ENCODE data around the gene ANKRD44.
A peak's percentile ranks its signal among the peaks of the same experiment; 100 is the strongest.
"Not testable (repeated sequence)": the region's sequence is repeated elsewhere in the genome, so short reads cannot be mapped to it uniquely, and the experiment has no call there.

The ANKRD44 gene

GRCh38 chr2:197345846-197346370 lies 35.3 kb upstream of the ANKRD44 start:
- Histone ChIP-seq H3K9me2 (replicated peaks; ENCODE audit: low read depth, low read length) (no peaks in the 10 kb centered on the region), H3K4me3 (ENCODE audit: low read length, poor library complexity, severe bottlenecking) (no peak overlapping the region), H3K79me2 (ENCODE audit: insufficient read depth, low read length) (no peaks in the 10 kb centered on the region), H3K36me3 (ENCODE audit: insufficient read depth, low read length) (no peaks in the 10 kb centered on the region), H3K27me3 (ENCODE audit: insufficient read depth, low read length, poor library complexity, severe bottlenecking) (no peaks in the 10 kb centered on the region), H3K9ac (ENCODE audit: low read depth, low read length, poor library complexity, severe bottlenecking) (no peak overlapping the region), H4K20me1 (ENCODE audit: insufficient read depth, low read length, poor library complexity, severe bottlenecking) (no peaks in the 10 kb centered on the region), H3F3A (ENCODE audit: low read depth) (no peaks in the 10 kb centered on the region), H3K4me2 (ENCODE audit: low read depth, low read length, poor library complexity, severe bottlenecking) (no peak overlapping the region), H2AFZ (ENCODE audit: low read length) (no peak overlapping the region), H3K9me3 (ENCODE audit: insufficient read depth, low read depth, low read length) (no peaks in the 10 kb centered on the region), H3K4me1 (ENCODE audit: insufficient read depth, low read length, poor library complexity, severe bottlenecking) (peaks cover 10% of the 10 kb centered on the region)
- TF ChIP-seq CTCF (conservative IDR thresholded peaks at IDR 0.05; ENCODE audit: low read length), result no peak
- TF ChIP-seq EZH2phosphoT487 (IDR thresholded peaks at IDR 0.05; ENCODE audit: borderline replicate concordance), result no peak

GRCh38 chr2:197343968-197344367 lies 33.4 kb upstream of the ANKRD44 start:
- not testable (repeated sequence) for H3K36me3 ChIP-seq (ENCODE audit: insufficient read depth, low read length); H3K27me3 ChIP-seq (ENCODE audit: insufficient read depth, low read length, poor library complexity, severe bottlenecking); H3K4me3 ChIP-seq (ENCODE audit: low read length, poor library complexity, severe bottlenecking); H3K9ac ChIP-seq (ENCODE audit: low read depth, low read length, poor library complexity, severe bottlenecking); H3K4me2 ChIP-seq (ENCODE audit: low read depth, low read length, poor library complexity, severe bottlenecking); H4K20me1 ChIP-seq (ENCODE audit: insufficient read depth, low read length, poor library complexity, severe bottlenecking); H3K9me2 ChIP-seq (replicated peaks; ENCODE audit: low read depth, low read length); H3F3A ChIP-seq (ENCODE audit: low read depth); H3K79me2 ChIP-seq (ENCODE audit: insufficient read depth, low read length); H3K9me3 ChIP-seq (ENCODE audit: insufficient read depth, low read depth, low read length); H2AFZ ChIP-seq (ENCODE audit: low read length)
- H3K4me1 ChIP-seq (ENCODE audit: insufficient read depth, low read length, poor library complexity, severe bottlenecking), result peaks cover 21% of the 10 kb centered on the region

DNA sequence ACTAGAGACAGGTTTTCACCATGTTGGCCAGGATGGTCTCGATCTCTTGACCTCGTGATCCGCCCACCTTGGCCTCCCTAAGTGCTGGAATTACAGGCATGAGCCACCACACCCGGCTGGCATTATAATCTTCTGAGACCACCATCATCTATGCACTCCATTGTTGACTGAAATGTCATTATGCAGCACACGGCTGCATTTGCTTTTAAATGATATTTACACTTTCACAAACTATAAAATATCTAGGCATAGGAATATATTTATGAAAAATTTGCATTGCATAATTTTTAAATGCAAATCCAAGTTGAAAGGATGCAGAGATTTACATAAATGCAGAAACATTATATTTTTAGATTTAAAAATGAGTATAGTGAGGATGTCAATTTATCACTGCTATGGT lies 30.0 kb upstream of the ANKRD44 start:
- TF ChIP-seq CTCF (conservative IDR thresholded peaks at IDR 0.05; ENCODE audit: low read length) (no peak), EZH2phosphoT487 (IDR thresholded peaks at IDR 0.05; ENCODE audit: borderline replicate concordance) (no peak)
- H3K36me3 ChIP-seq (ENCODE audit: insufficient read depth, low read length), result no peaks in the 10 kb centered on the region
- H4K20me1 ChIP-seq (ENCODE audit: insufficient read depth, low read length, poor library complexity, severe bottlenecking), result no peaks in the 10 kb centered on the region

DNA sequence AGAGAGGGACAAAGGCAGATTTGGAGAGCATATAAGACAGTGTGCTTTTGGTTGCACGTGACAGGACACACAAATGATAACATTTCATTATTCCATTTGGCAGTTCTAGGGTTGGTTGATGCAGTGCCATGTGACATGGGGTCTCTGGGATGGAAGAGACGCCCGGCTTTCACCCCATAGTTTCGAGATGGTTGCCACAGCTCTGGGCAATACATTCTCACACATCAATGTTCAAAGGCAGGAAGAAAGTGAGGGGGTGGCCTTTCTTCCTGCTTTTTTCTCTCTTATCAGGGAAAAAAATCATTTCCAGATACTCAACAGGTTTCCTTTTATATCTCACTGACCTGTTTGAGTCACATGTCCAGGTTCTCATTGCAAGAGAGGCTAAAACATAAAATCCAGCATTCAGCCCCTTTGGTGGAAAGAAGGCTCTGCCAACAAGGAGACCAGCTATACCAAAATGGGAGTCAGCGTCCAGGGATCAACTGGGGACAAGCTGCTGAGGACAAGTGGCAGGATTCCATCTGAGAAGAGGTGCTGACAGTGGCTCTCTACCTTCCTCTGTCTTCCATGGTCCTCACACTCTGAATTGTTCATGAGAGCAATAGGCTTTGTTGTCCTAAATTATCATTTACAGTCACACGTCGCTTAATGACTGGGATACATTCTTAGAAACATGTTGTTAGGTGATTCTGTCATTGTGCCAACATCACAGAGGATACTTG lies 29.1 kb upstream of the ANKRD44 start:
- Histone ChIP-seq H3K9me2 (replicated peaks; ENCODE audit: low read depth, low read length) (no peaks in the 10 kb centered on the region), H3K4me1 (ENCODE audit: insufficient read depth, low read length, poor library complexity, severe bottlenecking) (peaks cover 12% of the 10 kb centered on the region), H3K9ac (ENCODE audit: low read depth, low read length, poor library complexity, severe bottlenecking) (no peak overlapping the region), H3K9me3 (ENCODE audit: insufficient read depth, low read depth, low read length) (no peaks in the 10 kb centered on the region), H3K79me2 (ENCODE audit: insufficient read depth, low read length) (no peaks in the 10 kb centered on the region), H4K20me1 (ENCODE audit: insufficient read depth, low read length, poor library complexity, severe bottlenecking) (no peaks in the 10 kb centered on the region), H3K4me2 (ENCODE audit: low read depth, low read length, poor library complexity, severe bottlenecking) (peak overlapping the region; percentile 27), H2AFZ (ENCODE audit: low read length) (peak overlapping the region; percentile 71), H3K27me3 (ENCODE audit: insufficient read depth, low read length, poor library complexity, severe bottlenecking) (no peaks in the 10 kb centered on the region), H3K36me3 (ENCODE audit: insufficient read depth, low read length) (no peaks in the 10 kb centered on the region), H3F3A (ENCODE audit: low read depth) (no peaks in the 10 kb centered on the region), H3K4me3 (ENCODE audit: low read length, poor library complexity, severe bottlenecking) (no peak overlapping the region)
- no peak for TF ChIP-seq EZH2phosphoT487 (IDR thresholded peaks at IDR 0.05; ENCODE audit: borderline replicate concordance)

More for the DNA sequence above, 30.0 kb upstream of the ANKRD44 start:
- no peak overlapping the region for H3K4me2 ChIP-seq (ENCODE audit: low read depth, low read length, poor library complexity, severe bottlenecking)
- no peaks in the 10 kb centered on the region for H3F3A ChIP-seq (ENCODE audit: low read depth)
- H3K9me2 ChIP-seq (replicated peaks; ENCODE audit: low read depth, low read length), result no peaks in the 10 kb centered on the region
- peaks cover 12% of the 10 kb centered on the region for H3K4me1 ChIP-seq (ENCODE audit: insufficient read depth, low read length, poor library complexity, severe bottlenecking)
- no peak overlapping the region for H3K4me3 ChIP-seq (ENCODE audit: low read length, poor library complexity, severe bottlenecking)
- no peaks in the 10 kb centered on the region for H3K9me3 ChIP-seq (ENCODE audit: insufficient read depth, low read depth, low read length)
- H3K79me2 ChIP-seq (ENCODE audit: insufficient read depth, low read length), result no peaks in the 10 kb centered on the region
- no peak overlapping the region for H2AFZ ChIP-seq (ENCODE audit: low read length)
- H3K27me3 ChIP-seq (ENCODE audit: insufficient read depth, low read length, poor library complexity, severe bottlenecking), result no peaks in the 10 kb centered on the region
- no peak overlapping the region for H3K9ac ChIP-seq (ENCODE audit: low read depth, low read length, poor library complexity, severe bottlenecking)
